GM13976 (cell line): ENCODE measurements around the gene PLGRKT.
"Not testable (repeated sequence)": the region's sequence is repeated elsewhere in the genome, so short reads cannot be mapped to it uniquely, and the experiment has no call there.

Source experiments
- DNase-seq: peaks from one replicate; pipeline ENCODE4 v3.0.0; 2012; ENCODE audit warnings: low spot score
- in situ Hi-C: fragments of 300-500 bp; cut with MboI; formaldehyde crosslinking; loops from one replicate; pipeline ENCODE4 v1.12.0; 2022; ENCODE audit warnings: low sequenced_read_pairs, mixed read lengths, inconsistent platforms; ENCODE audit not compliant: unreplicated experiment
- TF ChIP-seq, protein P1 (sequence below): IDR thresholded peaks from 2 replicates; pipeline ENCODE4 v1.5.1; 2012; ENCODE audit warnings: borderline replicate concordance, mild to moderate bottlenecking; ENCODE audit not compliant: insufficient read depth; ENCODE audit errors: extremely low read depth, missing control alignments, control extremely low read depth

PLGRKT gene

GRCh38 chr9:5357431-5358105 is 80.2 kb downstream of the PLGRKT start:
- DNase-seq: no peak
- in situ Hi-C loops: no loop called here

DNA sequence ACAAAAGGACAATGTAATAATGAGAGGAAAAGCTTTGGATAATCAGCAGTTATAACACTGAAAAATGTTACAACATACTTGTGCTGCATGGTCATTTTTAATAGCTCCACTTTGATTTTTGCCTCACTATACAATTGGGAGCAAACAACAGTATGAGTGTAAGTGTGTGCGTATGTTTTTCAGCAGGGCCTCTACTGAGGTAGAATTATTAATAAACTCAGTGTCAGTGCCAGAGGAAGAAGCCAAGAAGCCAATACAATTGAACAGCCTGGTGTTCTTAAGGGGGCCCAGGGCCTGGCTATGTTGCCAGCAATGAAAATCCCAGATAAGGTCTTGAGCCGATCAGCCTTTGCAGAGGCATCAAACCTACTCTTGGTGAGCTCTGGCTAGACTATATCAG is 81.9 kb downstream of the PLGRKT start:
- in situ Hi-C loops: no loop called here
- no peak for DNase-seq
- TF ChIP-seq, protein P1, sequence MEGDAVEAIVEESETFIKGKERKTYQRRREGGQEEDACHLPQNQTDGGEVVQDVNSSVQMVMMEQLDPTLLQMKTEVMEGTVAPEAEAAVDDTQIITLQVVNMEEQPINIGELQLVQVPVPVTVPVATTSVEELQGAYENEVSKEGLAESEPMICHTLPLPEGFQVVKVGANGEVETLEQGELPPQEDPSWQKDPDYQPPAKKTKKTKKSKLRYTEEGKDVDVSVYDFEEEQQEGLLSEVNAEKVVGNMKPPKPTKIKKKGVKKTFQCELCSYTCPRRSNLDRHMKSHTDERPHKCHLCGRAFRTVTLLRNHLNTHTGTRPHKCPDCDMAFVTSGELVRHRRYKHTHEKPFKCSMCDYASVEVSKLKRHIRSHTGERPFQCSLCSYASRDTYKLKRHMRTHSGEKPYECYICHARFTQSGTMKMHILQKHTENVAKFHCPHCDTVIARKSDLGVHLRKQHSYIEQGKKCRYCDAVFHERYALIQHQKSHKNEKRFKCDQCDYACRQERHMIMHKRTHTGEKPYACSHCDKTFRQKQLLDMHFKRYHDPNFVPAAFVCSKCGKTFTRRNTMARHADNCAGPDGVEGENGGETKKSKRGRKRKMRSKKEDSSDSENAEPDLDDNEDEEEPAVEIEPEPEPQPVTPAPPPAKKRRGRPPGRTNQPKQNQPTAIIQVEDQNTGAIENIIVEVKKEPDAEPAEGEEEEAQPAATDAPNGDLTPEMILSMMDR: no peak

More at GRCh38 chr9:5357431-5358105, 80.2 kb downstream of the PLGRKT start:
- TF ChIP-seq, protein P1: no peak

DNA sequence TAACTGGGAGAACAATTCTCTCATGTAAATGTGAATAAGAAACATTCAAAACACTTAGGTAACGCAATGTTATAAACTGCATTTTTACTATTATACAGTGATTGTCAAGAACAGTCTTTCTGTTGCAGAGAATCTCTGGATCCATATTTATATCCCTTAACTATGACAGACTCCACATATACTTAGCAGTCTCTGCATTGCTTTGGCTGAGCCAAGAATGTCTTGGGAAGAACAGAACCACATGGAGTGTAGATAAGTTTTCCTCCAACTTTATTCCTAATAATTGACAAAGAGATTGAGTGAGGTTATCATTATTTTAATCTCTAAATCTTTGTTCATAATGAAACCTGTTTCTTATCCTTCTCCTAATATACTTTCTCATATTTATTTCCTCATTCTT is 82.5 kb downstream of the PLGRKT start:
- TF ChIP-seq, protein P1: no peak
- in situ Hi-C loops: no loop called here

GRCh38 chr9:5354184-5354583 is 83.5 kb downstream of the PLGRKT start:
- no peak for DNase-seq
- in situ Hi-C loops: no loop called here
- TF ChIP-seq, protein P1: no peak

More for the DNA sequence above, 82.5 kb downstream of the PLGRKT start:
- no peak for DNase-seq

- TF ChIP-seq, protein P1: no peak
- DNase-seq: no peak
- in situ Hi-C loops: no loop called here
These were observed 85.0 kb downstream of the PLGRKT start for GRCh38 chr9:5352637-5353248.

DNA sequence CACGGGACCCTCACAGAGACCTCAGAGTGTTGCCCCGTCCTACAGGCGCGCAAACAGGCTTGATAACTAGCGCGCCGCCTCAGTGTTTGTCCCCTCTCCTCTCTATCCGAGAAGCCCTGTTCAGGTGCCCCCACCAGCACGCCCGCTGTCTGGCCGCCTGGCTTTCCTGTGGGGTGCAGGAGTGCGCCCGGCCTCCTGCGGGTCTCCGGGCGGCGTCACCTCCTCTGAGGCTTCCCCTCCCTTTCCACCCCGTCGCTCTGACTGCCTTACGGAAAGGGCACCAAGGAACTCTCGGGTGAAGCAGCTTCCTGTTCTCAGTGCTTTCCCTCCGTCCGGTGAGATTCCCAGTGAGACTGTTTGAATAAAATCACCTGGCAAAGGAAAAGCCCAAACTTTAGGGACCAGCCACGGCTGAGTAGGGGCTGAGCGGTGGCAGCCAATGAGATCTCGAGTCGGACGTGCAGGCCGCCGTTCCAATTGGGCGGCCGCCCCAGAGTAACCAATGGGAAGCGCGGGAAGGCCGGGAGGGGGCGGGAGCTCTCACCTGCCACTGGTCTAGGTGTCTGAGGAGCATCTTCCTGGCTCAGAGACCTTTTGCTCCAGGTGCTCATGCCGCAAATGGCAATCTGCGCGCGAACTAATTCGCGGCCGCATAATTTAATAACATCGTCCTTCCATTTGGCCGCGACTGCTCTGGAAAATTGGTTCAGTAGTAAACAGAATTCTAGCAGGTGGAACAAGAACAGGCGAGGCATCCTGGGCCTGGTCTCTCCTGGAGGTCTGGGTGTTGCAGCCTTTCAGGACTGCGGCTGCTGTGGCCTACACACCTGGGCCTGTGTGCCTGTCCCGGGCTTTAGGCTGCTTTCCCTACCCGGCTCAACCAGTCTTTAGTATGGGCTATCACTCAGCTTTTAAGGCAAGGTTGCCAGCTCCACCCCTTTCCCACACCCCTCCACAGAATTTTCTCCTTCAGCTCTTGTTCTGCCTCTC is 98.4 kb downstream of the PLGRKT start, which contains the start of gene RLN1:
RLN1 (minus strand) TSS at position 885 of the 990 bp plus-strand sequence; CDS start at position 755, 130 bp downstream.
- DNase-seq, in situ Hi-C loops: not testable (repeated sequence)
